ENCODE data around the gene DMAC1.

DNA sequence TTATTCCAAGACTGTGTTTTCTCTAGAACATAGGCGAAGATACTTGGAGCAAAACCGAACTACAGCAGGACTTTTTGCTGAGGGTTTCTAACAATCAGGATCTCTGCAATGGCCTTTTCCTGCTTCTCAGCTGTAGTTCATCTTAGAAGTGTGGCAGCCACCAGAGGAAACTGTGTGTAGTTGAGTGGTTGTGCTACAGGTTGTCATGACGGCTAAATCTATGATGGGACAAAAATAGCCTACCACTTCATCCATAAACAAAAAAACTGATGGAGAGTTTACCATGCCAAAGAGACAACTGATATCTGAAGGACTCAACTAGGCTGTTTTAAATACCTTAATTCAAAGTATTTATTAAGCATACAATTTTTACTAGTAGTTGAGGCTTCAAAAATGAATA is 28.2 kb upstream of the DMAC1 start:
- TF ChIP-seq, protein P1, sequence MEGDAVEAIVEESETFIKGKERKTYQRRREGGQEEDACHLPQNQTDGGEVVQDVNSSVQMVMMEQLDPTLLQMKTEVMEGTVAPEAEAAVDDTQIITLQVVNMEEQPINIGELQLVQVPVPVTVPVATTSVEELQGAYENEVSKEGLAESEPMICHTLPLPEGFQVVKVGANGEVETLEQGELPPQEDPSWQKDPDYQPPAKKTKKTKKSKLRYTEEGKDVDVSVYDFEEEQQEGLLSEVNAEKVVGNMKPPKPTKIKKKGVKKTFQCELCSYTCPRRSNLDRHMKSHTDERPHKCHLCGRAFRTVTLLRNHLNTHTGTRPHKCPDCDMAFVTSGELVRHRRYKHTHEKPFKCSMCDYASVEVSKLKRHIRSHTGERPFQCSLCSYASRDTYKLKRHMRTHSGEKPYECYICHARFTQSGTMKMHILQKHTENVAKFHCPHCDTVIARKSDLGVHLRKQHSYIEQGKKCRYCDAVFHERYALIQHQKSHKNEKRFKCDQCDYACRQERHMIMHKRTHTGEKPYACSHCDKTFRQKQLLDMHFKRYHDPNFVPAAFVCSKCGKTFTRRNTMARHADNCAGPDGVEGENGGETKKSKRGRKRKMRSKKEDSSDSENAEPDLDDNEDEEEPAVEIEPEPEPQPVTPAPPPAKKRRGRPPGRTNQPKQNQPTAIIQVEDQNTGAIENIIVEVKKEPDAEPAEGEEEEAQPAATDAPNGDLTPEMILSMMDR (IDR thresholded peaks at IDR 0.05; ENCODE audit: insufficient read depth, low read depth, low read length), result no peak
- no peak for TF ChIP-seq EZH2 (IDR thresholded peaks at IDR 0.05; ENCODE audit: insufficient read depth, low read length)
